ENCODE measurements around the gene HIBCH. TPM values are rescaled to one million over a fixed set of nuclear protein-coding genes. Genes with fewer than 3 reads are reported as not detected.
"Not testable (repeated sequence)": the region's sequence is repeated elsewhere in the genome, so short reads cannot be mapped to it uniquely, and the experiment has no call there.

Gene HIBCH
- total RNA-seq, 1 donor from 2014 or later: 33.7 TPM

- no peaks in the 10 kb centered on the region for H3K27me3 Mint-ChIP-seq (ENCODE audit: low read depth)
- no peaks in the 10 kb centered on the region for H3K4me1 Mint-ChIP-seq
- no peak for DNase-seq (ENCODE audit: low read depth, low spot score)
- H3K4me3 Mint-ChIP-seq: no peak overlapping the region
- no peak for TF ChIP-seq CTCF (conservative IDR thresholded peaks at IDR 0.05)
- no peaks in the 10 kb centered on the region for H3K9me3 Mint-ChIP-seq
- H3K36me3 Mint-ChIP-seq (ENCODE audit: low read depth): peaks cover 6% of the 10 kb centered on the region
- no peak overlapping the region for H3K27ac Mint-ChIP-seq (ENCODE audit: unreplicated experiment)
These were observed 69.2 kb downstream of the HIBCH start for GRCh38 chr2:190250421-190250820.

- Mint-ChIP-seq H3K27me3 (ENCODE audit: low read depth) (no peaks in the 10 kb centered on the region), H3K4me1 (no peaks in the 10 kb centered on the region), H3K4me3 (no peak overlapping the region), H3K27ac (ENCODE audit: unreplicated experiment) (no peak overlapping the region), H3K9me3 (peaks cover 16% of the 10 kb centered on the region), H3K36me3 (ENCODE audit: low read depth) (peaks cover 39% of the 10 kb centered on the region)
- TF ChIP-seq CTCF (conservative IDR thresholded peaks at IDR 0.05): no peak
- no peak for DNase-seq (ENCODE audit: low read depth, low spot score)
These were observed 84.0 kb downstream of the HIBCH start for GRCh38 chr2:190235551-190236075.

DNA sequence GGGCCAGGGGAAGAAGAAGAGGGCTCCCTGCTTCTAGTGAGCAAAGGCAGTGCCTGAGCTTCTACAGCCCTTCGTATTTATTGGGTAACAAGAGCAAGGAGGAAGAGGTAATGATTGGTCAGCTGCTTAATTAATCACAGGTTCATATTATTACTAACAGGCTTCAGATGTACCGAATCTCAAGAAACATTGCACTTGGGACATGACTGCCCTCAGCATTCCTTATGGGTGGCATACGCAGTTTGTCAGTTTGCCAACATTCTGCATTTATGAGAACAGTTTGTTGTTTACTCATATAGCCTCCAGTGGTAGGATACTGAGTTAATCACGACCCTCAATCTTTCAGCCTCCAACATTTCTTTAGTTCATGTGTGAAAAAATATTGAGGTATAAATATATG lies 84.5 kb downstream of the HIBCH start:
- Mint-ChIP-seq H3K27ac (ENCODE audit: unreplicated experiment) (no peak overlapping the region), H3K4me3 (no peak overlapping the region), H3K9me3 (peaks cover 13% of the 10 kb centered on the region), H3K27me3 (ENCODE audit: low read depth) (no peaks in the 10 kb centered on the region), H3K4me1 (no peaks in the 10 kb centered on the region), H3K36me3 (ENCODE audit: low read depth) (peaks cover 34% of the 10 kb centered on the region)
- no peak for DNase-seq (ENCODE audit: low read depth, low spot score)
- TF ChIP-seq CTCF (conservative IDR thresholded peaks at IDR 0.05): no peak

DNA sequence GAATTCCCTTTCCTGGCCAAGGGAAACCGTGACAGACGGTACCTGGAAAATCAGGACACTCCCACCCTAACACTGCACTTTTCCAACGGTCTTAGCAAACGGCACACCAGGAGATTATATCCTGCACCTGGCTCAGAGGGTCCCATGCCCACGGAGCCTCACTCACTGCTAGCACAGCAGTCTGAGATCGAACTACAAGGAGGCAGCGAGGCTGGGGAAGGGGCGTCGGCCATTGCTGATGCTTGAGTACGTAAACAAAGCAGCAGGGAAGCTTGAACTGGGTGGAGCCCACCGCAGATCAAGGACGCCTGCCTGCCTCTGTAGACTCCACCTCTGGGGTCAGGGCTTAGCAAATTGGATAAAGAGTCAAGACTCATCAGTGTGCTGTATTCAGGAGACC lies 95.6 kb downstream of the HIBCH start:
- H3K27me3 Mint-ChIP-seq (ENCODE audit: low read depth); H3K4me1 Mint-ChIP-seq; H3K27ac Mint-ChIP-seq (ENCODE audit: unreplicated experiment); H3K4me3 Mint-ChIP-seq; DNase-seq (ENCODE audit: low read depth, low spot score): not testable (repeated sequence)
- Mint-ChIP-seq H3K9me3 (peaks cover 15% of the 10 kb centered on the region), H3K36me3 (ENCODE audit: low read depth) (peaks cover 63% of the 10 kb centered on the region)

GRCh38 chr2:190222745-190223144 lies 96.9 kb downstream of the HIBCH start:
- H3K4me1 Mint-ChIP-seq; H3K4me3 Mint-ChIP-seq; H3K27me3 Mint-ChIP-seq (ENCODE audit: low read depth); DNase-seq (ENCODE audit: low read depth, low spot score); H3K27ac Mint-ChIP-seq (ENCODE audit: unreplicated experiment): not testable (repeated sequence)
- peaks cover 15% of the 10 kb centered on the region for H3K9me3 Mint-ChIP-seq
- H3K36me3 Mint-ChIP-seq (ENCODE audit: low read depth): peaks cover 56% of the 10 kb centered on the region

GRCh38 chr2:190221429-190221828 lies 98.2 kb downstream of the HIBCH start:
- Mint-ChIP-seq H3K4me1 (peaks cover 10% of the 10 kb centered on the region), H3K27ac (ENCODE audit: unreplicated experiment) (no peak overlapping the region), H3K4me3 (no peak overlapping the region), H3K9me3 (peaks cover 12% of the 10 kb centered on the region), H3K36me3 (ENCODE audit: low read depth) (peaks cover 47% of the 10 kb centered on the region), H3K27me3 (ENCODE audit: low read depth) (no peaks in the 10 kb centered on the region)
- DNase-seq (ENCODE audit: low read depth, low spot score): no peak
- no peak for TF ChIP-seq CTCF (conservative IDR thresholded peaks at IDR 0.05)

DNA sequence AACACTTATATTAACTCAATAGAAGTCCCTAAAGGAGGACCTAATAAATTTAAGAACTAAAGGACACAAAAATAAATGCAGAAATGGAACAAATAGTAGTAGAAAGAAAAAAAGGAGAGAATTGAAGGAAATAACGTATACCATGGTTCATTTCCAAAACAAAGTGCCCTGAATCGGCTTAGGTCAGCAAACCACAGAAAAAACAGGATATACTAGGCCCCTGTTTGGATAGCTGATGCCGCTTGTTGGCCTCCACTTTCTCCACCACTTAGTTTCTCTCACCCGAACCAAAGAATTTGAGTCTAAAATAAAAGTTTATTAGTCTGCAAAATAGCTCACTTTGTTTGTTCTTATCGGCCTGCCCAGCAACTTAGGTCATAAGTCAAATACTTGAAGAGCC lies 100.4 kb downstream of the HIBCH start:
- Mint-ChIP-seq H3K4me1 (peaks cover 26% of the 10 kb centered on the region), H3K9me3 (peaks cover 6% of the 10 kb centered on the region), H3K27ac (ENCODE audit: unreplicated experiment) (no peak overlapping the region), H3K27me3 (ENCODE audit: low read depth) (no peaks in the 10 kb centered on the region), H3K4me3 (no peak overlapping the region), H3K36me3 (ENCODE audit: low read depth) (peaks cover 28% of the 10 kb centered on the region)
- TF ChIP-seq CTCF (conservative IDR thresholded peaks at IDR 0.05): no peak
- no peak for DNase-seq (ENCODE audit: low read depth, low spot score)

Measured in neural crest cell (in vitro differentiated cells).